Liver (tissue), 9 donors: ENCODE results near the gene LIMS2. TPM values are rescaled to one million over a fixed set of nuclear protein-coding genes. Genes with fewer than 3 reads are reported as not detected.

Experiments
- DNase-seq: peaks from one replicate; pipeline ENCODE4 v3.0.0-alpha.2; 2017; ENCODE audit warnings: low spot score
- H3K27ac ChIP-seq, 2 donors: one replicate each; pipeline ENCODE4 v1.7.0; 2013; ENCODE audit warnings: inconsistent platforms in 2 of 2, low read length in 2 of 2, control low read depth in 1 of 2, low read depth in 1 of 2, mild to moderate bottlenecking in 1 of 2
- H3K27me3 ChIP-seq, 4 donors: one replicate each; pipeline versions ENCODE4 v1.6.1 to v1.7.0; 2013; ENCODE audit warnings: low read length in 3 of 4, inconsistent platforms in 1 of 4, mild to moderate bottlenecking in 1 of 4, moderate library complexity in 1 of 4; ENCODE audit not compliant: control insufficient read depth in 4 of 4, insufficient read depth in 4 of 4
- H3K36me3 ChIP-seq, 4 donors: one replicate each; pipeline versions ENCODE4 v1.6.1 to v1.7.0; 2013; ENCODE audit warnings: low read length in 3 of 4, mild to moderate bottlenecking in 3 of 4, low read depth in 1 of 4, moderate library complexity in 1 of 4; ENCODE audit not compliant: control insufficient read depth in 4 of 4, insufficient read depth in 3 of 4
- H3K4me1 ChIP-seq, 4 donors: one replicate each; pipeline versions ENCODE4 v1.6.1 to v1.7.0; 2013; ENCODE audit warnings: low read length in 3 of 4, mild to moderate bottlenecking in 3 of 4, moderate library complexity in 1 of 4; ENCODE audit not compliant: control insufficient read depth in 4 of 4, insufficient read depth in 4 of 4
- H3K4me3 ChIP-seq, 3 donors: one replicate each; pipeline versions ENCODE4 v1.6.1 to v1.7.0; 2013; ENCODE audit warnings: low read length in 3 of 3, control low read depth in 1 of 3, low read depth in 1 of 3, mild to moderate bottlenecking in 1 of 3
- H3K9ac ChIP-seq, 2 donors: one replicate each; pipeline ENCODE4 v1.7.0; 2013; ENCODE audit warnings: low read length in 2 of 2, mild to moderate bottlenecking in 2 of 2, moderate library complexity in 2 of 2, control low read depth in 1 of 2, low read depth in 1 of 2
- H3K9me3 ChIP-seq, 4 donors: one replicate each; pipeline versions ENCODE4 v1.6.1 to v1.7.0; 2013; ENCODE audit warnings: low read length in 3 of 4; ENCODE audit not compliant: control insufficient read depth in 4 of 4
- ATF3 ChIP-seq: IDR thresholded peaks from 2 replicates; pipeline ENCODE4 v1.6.1; 2016; ENCODE audit warnings: antibody characterized with exemption
- CTCF ChIP-seq: fragments of 150-350 bp; IDR thresholded peaks from 2 replicates; pipeline ENCODE4 v1.5.1; 2017; ENCODE audit warnings: improper control_type of control experiment, low read depth, low read length; ENCODE audit not compliant: missing input control
- EGR1 ChIP-seq, 2 donors: IDR thresholded peaks; 2 replicates each; pipeline ENCODE4 v1.6.1; 2016 to 2018; ENCODE audit warnings: antibody characterized with exemption in 2 of 2, low read depth in 2 of 2
- FOXA1 ChIP-seq: IDR thresholded peaks from 2 replicates; pipeline ENCODE4 v1.6.1; 2016; ENCODE audit warnings: antibody characterized with exemption
- FOXA2 ChIP-seq: IDR thresholded peaks from 2 replicates; pipeline ENCODE4 v1.6.1; 2016; ENCODE audit warnings: antibody characterized with exemption
- GABPA ChIP-seq, 2 donors: IDR thresholded peaks in 1 of 2; conservative IDR thresholded peaks in 1 of 2; 2 replicates each; pipeline ENCODE4 v1.6.1; 2016; ENCODE audit warnings: antibody characterized with exemption in 2 of 2, mild to moderate bottlenecking in 1 of 2, moderate library complexity in 1 of 2
- HNF4A ChIP-seq, 2 donors: conservative IDR thresholded peaks; 2 replicates each; pipeline ENCODE4 v1.6.1; 2016; ENCODE audit warnings: antibody characterized with exemption in 2 of 2, mild to moderate bottlenecking in 2 of 2
- HNF4G ChIP-seq: IDR thresholded peaks from 2 replicates; pipeline ENCODE4 v1.6.1; 2016; ENCODE audit warnings: antibody characterized with exemption
- JUND ChIP-seq, 2 donors: IDR thresholded peaks; 2 replicates each; pipeline ENCODE4 v1.6.1; 2016; ENCODE audit warnings: antibody characterized with exemption in 2 of 2
- MAX ChIP-seq: IDR thresholded peaks from 2 replicates; pipeline ENCODE4 v1.6.1; 2016; ENCODE audit warnings: antibody characterized with exemption
- NR2F2 ChIP-seq: IDR thresholded peaks from 2 replicates; pipeline ENCODE4 v1.6.1; 2016; ENCODE audit warnings: antibody characterized with exemption
- RAD21 ChIP-seq, 2 donors: IDR thresholded peaks; 2 replicates each; pipeline ENCODE4 v1.6.1; 2016; ENCODE audit warnings: antibody characterized with exemption in 2 of 2, mild to moderate bottlenecking in 2 of 2
- REST ChIP-seq: IDR thresholded peaks from 2 replicates; pipeline ENCODE4 v1.6.1; 2016; ENCODE audit warnings: antibody characterized with exemption, mild to moderate bottlenecking
- RXRA ChIP-seq, 2 donors: IDR thresholded peaks; 2 replicates each; pipeline ENCODE4 v1.6.1; 2017 to 2018; ENCODE audit warnings: antibody characterized with exemption in 2 of 2, mild to moderate bottlenecking in 1 of 2
- SP1 ChIP-seq: IDR thresholded peaks from 2 replicates; pipeline ENCODE4 v1.6.1; 2018; ENCODE audit warnings: antibody characterized with exemption, mild to moderate bottlenecking
- TAF1 ChIP-seq: conservative IDR thresholded peaks from 2 replicates; pipeline ENCODE4 v1.6.1; 2016; ENCODE audit warnings: antibody characterized with exemption, mild to moderate bottlenecking
- YY1 ChIP-seq: IDR thresholded peaks from 2 replicates; pipeline ENCODE4 v1.6.1; 2016; ENCODE audit warnings: antibody characterized with exemption, mild to moderate bottlenecking
- ZBTB33 ChIP-seq: IDR thresholded peaks from 2 replicates; pipeline ENCODE4 v1.6.1; 2016; ENCODE audit warnings: antibody characterized with exemption
- WGBS: extraction: QIAGEN DNeasy Blood & Tissue Kit; methylation state at CpG from one replicate; pipeline ENCODE4 v1.1.7; 2013; 5-methylcytosine and 5-hydroxymethylcytosine counted together
- polyA plus RNA-seq, 2 donors: library from polyadenylated mRNA; stranded (reverse) in 1 of 2; unstranded in 1 of 2; fragments of 200-250 nt in 1 of 2; fragments of >200 nt in 1 of 2; fragmentation: Nextera tagmentation in 1 of 2; extraction: Ambion mirVana in 1 of 2; gene quantifications; one replicate each; pipeline versions ENCODE4 v1.2.1 to v1.2.3, GENCODE V29; 2013 to 2015
- total RNA-seq, 2 donors: library from RNA; depleted of rRNA; stranded (reverse); fragments of >200 nt; gene quantifications; one replicate each; pipeline ENCODE4 v1.2.3, GENCODE V29; 2014
- donor health status: healthy.
- donor health status: healthy.
- donor health status: healthy.
- donor health status: healthy.
- donor health status: healthy.

The LIMS2 gene
- total and polyA plus RNA-seq, 4 donors, result 1.4 to 17.9 (median 16.1) TPM

- TF ChIP-seq CTCF, result no peak
- TF ChIP-seq ATF3, result no peak
- TF ChIP-seq HNF4G, result no peak
- no peak for TF ChIP-seq TAF1
- no peak for TF ChIP-seq NR2F2
- TF ChIP-seq YY1, result no peak
- no peak for TF ChIP-seq FOXA2
- TF ChIP-seq MAX, result no peak
- TF ChIP-seq REST, result no peak
- TF ChIP-seq RAD21 (IDR thresholded peaks at IDR 0.05), result no peak
- H3K36me3 ChIP-seq, result peaks cover 12 to 39% (median 28%) of the 10 kb centered on the region in 4 donors
- DNase-seq, result no peak
- H3K4me3 ChIP-seq, result no peak overlapping the region
- H3K9me3 ChIP-seq, result no peaks in the 10 kb centered on the region
- 97% methylated on average over 6 of the region's 6 CpGs for WGBS
- H3K27ac ChIP-seq, result no peak overlapping the region
- H3K4me1 ChIP-seq, result no peaks in the 10 kb centered on the region
- no peak overlapping the region for H3K9ac ChIP-seq
- H3K27me3 ChIP-seq, result no peaks in the 10 kb centered on the region
Observed at GRCh38 chr2:127721311-127721977, 46.1 kb upstream of the LIMS2 start.

GRCh38 chr2:127719301-127720218, 44.2 kb upstream of the LIMS2 start:
- H3K36me3 ChIP-seq, result peaks cover 12 to 42% (median 27%) of the 10 kb centered on the region in 4 donors
- H3K27me3 ChIP-seq, result no peaks in the 10 kb centered on the region
- no peak for TF ChIP-seq GABPA (IDR thresholded peaks at IDR 0.05 in 1 of 2, conservative IDR thresholded peaks at IDR 0.05 in 1 of 2)
- TF ChIP-seq RXRA (IDR thresholded peaks at IDR 0.05), result no peak
- no peak for TF ChIP-seq FOXA1
- no peak for TF ChIP-seq MAX
- no peak for TF ChIP-seq YY1
- TF ChIP-seq RAD21 (IDR thresholded peaks at IDR 0.05), result no peak
- TF ChIP-seq SP1, result no peak
- TF ChIP-seq HNF4G, result no peak
- TF ChIP-seq CTCF, result no peak
- TF ChIP-seq TAF1, result no peak
- no peak for TF ChIP-seq HNF4A (conservative IDR thresholded peaks at IDR 0.05)
- no peak for TF ChIP-seq FOXA2
- no peak for TF ChIP-seq ZBTB33
- TF ChIP-seq EGR1 (IDR thresholded peaks at IDR 0.05; ENCODE audit: low read depth in 2 of 2), result no peak
- TF ChIP-seq JUND (IDR thresholded peaks at IDR 0.05), result no peak
- no peak for TF ChIP-seq ATF3
- no peak for TF ChIP-seq NR2F2

More at GRCh38 chr2:127719301-127720218, 44.2 kb upstream of the LIMS2 start:
- Histone ChIP-seq H3K4me3 (no peak overlapping the region), H3K27ac (no peak overlapping the region), H3K9me3 (no peaks in the 10 kb centered on the region), H3K9ac (no peak overlapping the region), H3K4me1 (no peaks in the 10 kb centered on the region)
- no peak for DNase-seq
- over 99% methylated on average over 13 of the region's 13 CpGs for WGBS
